Osteoblast (primary cell): ENCODE results near the gene SLC6A19. TPM values are rescaled to one million over a fixed set of nuclear protein-coding genes. Genes with fewer than 3 reads are reported as not detected.

Experiments
- DNase-seq: peaks from one replicate; pipeline ENCODE4 v3.0.0; 2011; ENCODE audit warnings: low spot score, mixed read lengths; ENCODE audit not compliant: insufficient read length; ENCODE audit errors: missing footprints
- H2AFZ ChIP-seq: 2 replicates; pipeline ENCODE4 v1.6.0; 2011; ENCODE audit warnings: mild to moderate bottlenecking, low read length
- H3K27ac ChIP-seq: 2 replicates; pipeline ENCODE4 v1.5.1; 2011; ENCODE audit warnings: mild to moderate bottlenecking, low read depth, low read length, moderate library complexity
- H3K27me3 ChIP-seq: 2 replicates; pipeline ENCODE4 v1.6.0; 2012; ENCODE audit warnings: mild to moderate bottlenecking, control low read depth, inconsistent platforms, low read length, moderate library complexity; ENCODE audit not compliant: insufficient read depth
- H3K36me3 ChIP-seq: 2 replicates; pipeline ENCODE4 v1.5.1; 2011; ENCODE audit warnings: mild to moderate bottlenecking, low read length, control low read depth, moderate library complexity; ENCODE audit not compliant: insufficient read depth
- H3K4me1 ChIP-seq: 2 replicates; pipeline ENCODE4 v1.5.1; 2011; ENCODE audit warnings: mild to moderate bottlenecking, low read length, control low read depth, moderate library complexity; ENCODE audit not compliant: insufficient read depth
- H3K4me2 ChIP-seq: 2 replicates; pipeline ENCODE4 v1.6.0; 2011; ENCODE audit warnings: mild to moderate bottlenecking, low read length; ENCODE audit not compliant: insufficient read depth
- H3K4me3 ChIP-seq: fragments of 200-600 bp; sonication (generic); 3 replicates; pipeline ENCODE4 v1.5.1; 2012; ENCODE audit warnings: mild to moderate bottlenecking, low read length, inconsistent platforms; ENCODE audit not compliant: insufficient read depth
- H3K79me2 ChIP-seq: 2 replicates; pipeline ENCODE4 v1.6.0; 2012; ENCODE audit warnings: mild to moderate bottlenecking, low read length, control low read depth, inconsistent platforms; ENCODE audit not compliant: insufficient read depth
- H3K9me3 ChIP-seq: 2 replicates; pipeline ENCODE4 v1.5.1; 2011; ENCODE audit warnings: low read depth, low read length, control low read depth
- H4K20me1 ChIP-seq: 2 replicates; pipeline ENCODE4 v1.6.0; 2012; ENCODE audit warnings: mild to moderate bottlenecking, low read length, control low read depth; ENCODE audit not compliant: insufficient read depth
- CTCF ChIP-seq: IDR thresholded peaks from 2 replicates; pipeline ENCODE4 v1.5.1; 2011; ENCODE audit warnings: mild to moderate bottlenecking, low read depth, low read length, moderate library complexity; ENCODE audit errors: extremely low read depth
- total RNA-seq: library from RNA; depleted of rRNA; stranded (reverse); fragments of >200 nt; gene quantifications from 2 replicates; pipeline ENCODE4 v1.2.3, GENCODE V29; 2012

Gene SLC6A19
- total RNA-seq, 1 donor, result not detected

GRCh38 chr5:1274471-1274870 is 73.1 kb downstream of the SLC6A19 start:
- Histone ChIP-seq H3K36me3 (no peaks in the 10 kb centered on the region), H2AFZ (no peak overlapping the region), H3K79me2 (no peaks in the 10 kb centered on the region), H3K27ac (no peak overlapping the region), H4K20me1 (no peaks in the 10 kb centered on the region), H3K4me3 (no peak overlapping the region), H3K4me2 (no peak overlapping the region), H3K4me1 (no peaks in the 10 kb centered on the region), H3K27me3 (no peaks in the 10 kb centered on the region), H3K9me3 (no peaks in the 10 kb centered on the region)
- TF ChIP-seq CTCF, result no peak
- DNase-seq, result no peak

Other genes with a start within 250 kb of the SLC6A19 start
- gene NKD2, start 192.8 kb upstream of the SLC6A19 start, total RNA-seq, result under 0.01 TPM in 1 of 2 replicates, not detected in the other
- gene SLC12A7, start 89.5 kb upstream of the SLC6A19 start, total RNA-seq, result 6.9 and 8.0 TPM in 2 replicates
- not detected in 2 replicates for gene SLC6A18, start 23.8 kb downstream of the SLC6A19 start, total RNA-seq
- gene TERT, start 93.5 kb downstream of the SLC6A19 start, total RNA-seq, result not detected in 2 replicates
- gene CLPTM1L, start 143.5 kb downstream of the SLC6A19 start, total RNA-seq, result 134 and 139 TPM in 2 replicates
- gene SLC6A3, start 243.8 kb downstream of the SLC6A19 start, total RNA-seq, result not detected in 2 replicates